Measurements from ENCODE around the gene PIP5K1C. TPM values are rescaled to one million over a fixed set of nuclear protein-coding genes. Genes with fewer than 3 reads are reported as not detected.

The PIP5K1C gene
- total and polyA plus RNA-seq, 9 of the 15 experiments (the other 6 are each of a cell fraction or from before 2014, with no cell fraction given), result 0.38 to 22.1 (median 4.1) TPM

DNA sequence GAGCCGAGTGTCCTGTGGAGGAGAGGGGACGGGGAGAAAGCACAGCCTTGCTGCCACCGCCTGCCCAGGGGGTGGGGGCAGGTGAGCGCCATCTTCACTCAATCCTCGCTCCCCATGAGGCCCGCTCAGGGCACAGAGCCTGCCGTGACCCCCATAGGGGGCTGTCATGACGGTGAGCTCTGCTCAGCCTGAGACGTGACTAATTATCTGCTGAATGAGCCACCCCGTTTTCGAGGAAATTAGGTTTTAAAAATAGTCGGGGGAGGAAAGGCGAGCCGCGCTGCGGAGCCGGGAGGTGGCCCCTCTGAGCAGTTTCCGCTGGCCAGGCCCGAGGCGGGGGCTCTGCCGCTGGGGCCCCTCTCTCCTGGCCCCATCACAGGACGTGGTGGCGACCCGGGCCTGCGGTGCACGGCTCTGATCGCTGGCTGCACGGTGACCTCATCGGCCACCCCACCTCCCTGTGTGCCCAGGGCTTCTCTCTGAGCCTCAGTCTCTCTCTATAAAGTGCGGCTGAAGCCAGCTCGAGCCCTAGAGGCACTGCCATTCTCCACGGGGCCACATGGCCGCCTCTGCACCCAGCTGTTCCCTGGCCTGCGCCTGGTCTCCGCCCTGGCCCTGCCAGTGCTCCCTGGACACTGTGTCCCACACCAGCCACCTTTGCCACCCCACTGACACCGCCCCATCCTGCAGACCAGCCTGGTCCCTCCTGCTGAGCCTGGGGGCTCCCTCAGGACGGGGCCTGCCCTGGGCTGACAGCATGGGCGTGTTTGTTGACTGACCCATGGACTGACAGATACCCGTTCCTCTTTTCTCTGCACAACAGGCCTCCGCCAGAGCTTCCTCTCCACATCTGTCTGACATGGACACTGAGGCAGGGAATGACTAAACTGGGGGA, 28.3 kb downstream of the PIP5K1C start (continued):
- TF ChIP-seq CBX3 (IDR thresholded peaks at IDR 0.05; ENCODE audit: borderline replicate concordance in 1 of 2, low read length in 2 of 2), result no peak
- peak; percentile 93 for TF ChIP-seq ZBTB7A (IDR thresholded peaks at IDR 0.05; ENCODE audit: borderline replicate concordance, control insufficient read depth, low read depth, low read length)
- TF ChIP-seq, protein P1, sequence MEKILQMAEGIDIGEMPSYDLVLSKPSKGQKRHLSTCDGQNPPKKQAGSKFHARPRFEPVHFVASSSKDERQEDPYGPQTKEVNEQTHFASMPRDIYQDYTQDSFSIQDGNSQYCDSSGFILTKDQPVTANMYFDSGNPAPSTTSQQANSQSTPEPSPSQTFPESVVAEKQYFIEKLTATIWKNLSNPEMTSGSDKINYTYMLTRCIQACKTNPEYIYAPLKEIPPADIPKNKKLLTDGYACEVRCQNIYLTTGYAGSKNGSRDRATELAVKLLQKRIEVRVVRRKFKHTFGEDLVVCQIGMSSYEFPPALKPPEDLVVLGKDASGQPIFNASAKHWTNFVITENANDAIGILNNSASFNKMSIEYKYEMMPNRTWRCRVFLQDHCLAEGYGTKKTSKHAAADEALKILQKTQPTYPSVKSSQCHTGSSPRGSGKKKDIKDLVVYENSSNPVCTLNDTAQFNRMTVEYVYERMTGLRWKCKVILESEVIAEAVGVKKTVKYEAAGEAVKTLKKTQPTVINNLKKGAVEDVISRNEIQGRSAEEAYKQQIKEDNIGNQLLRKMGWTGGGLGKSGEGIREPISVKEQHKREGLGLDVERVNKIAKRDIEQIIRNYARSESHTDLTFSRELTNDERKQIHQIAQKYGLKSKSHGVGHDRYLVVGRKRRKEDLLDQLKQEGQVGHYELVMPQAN (IDR thresholded peaks at IDR 0.05; ENCODE audit: borderline replicate concordance), result no peak
- TF ChIP-seq IFI16 (CRISPR knock-in tag; IDR thresholded peaks at IDR 0.05), result no peak
- no peak for TF ChIP-seq HMG20B (CRISPR knock-in tag; IDR thresholded peaks at IDR 0.05)
- no peak for TF ChIP-seq ZNF551 (CRISPR knock-in tag; IDR thresholded peaks at IDR 0.05)
- TF ChIP-seq, protein P2, sequence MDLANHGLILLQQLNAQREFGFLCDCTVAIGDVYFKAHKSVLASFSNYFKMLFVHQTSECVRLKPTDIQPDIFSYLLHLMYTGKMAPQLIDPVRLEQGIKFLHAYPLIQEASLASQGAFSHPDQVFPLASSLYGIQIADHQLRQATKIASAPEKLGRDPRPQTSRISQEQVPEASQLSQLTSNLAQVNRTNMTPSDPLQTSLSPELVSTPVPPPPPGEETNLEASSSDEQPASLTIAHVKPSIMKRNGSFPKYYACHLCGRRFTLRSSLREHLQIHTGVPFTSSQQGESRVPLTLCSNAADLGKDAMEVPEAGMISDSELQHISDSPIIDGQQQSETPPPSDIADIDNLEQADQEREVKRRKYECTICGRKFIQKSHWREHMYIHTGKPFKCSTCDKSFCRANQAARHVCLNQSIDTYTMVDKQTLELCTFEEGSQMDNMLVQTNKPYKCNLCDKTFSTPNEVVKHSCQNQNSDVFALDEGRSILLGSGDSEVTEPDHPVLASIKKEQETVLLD (IDR thresholded peaks at IDR 0.05), result no peak
- no peak for TF ChIP-seq ZNF707 (CRISPR knock-in tag; conservative IDR thresholded peaks at IDR 0.05)
